HG02884 (cell line): Measurements from ENCODE around the gene GPR158.

Experiments
- ATAC-seq: cut with Tn5 transposase; IDR thresholded peaks from one replicate; pipeline ENCODE4 v1.9.1; 2021; ENCODE audit warnings: mild to moderate bottlenecking, moderate library complexity; ENCODE audit not compliant: unreplicated experiment

The GPR158 gene

GRCh38 chr10:25651534-25651933 lies 476.7 kb downstream of the GPR158 start:
- ATAC-seq = no peak
